H1 (cell line): ENCODE results near the gene SLC2A4RG. TPM values are rescaled to one million over a fixed set of nuclear protein-coding genes. Genes with fewer than 3 reads are reported as not detected.
A peak's percentile ranks its signal among the peaks of the same experiment; 100 is the strongest.

Source experiments
- CTCF ChIA-PET: fragments of 300-600 bp; sonication (Branson Sonifier 250); formaldehyde crosslinking; loops from one replicate; lab custom pipeline; 2021; ENCODE audit not compliant: partially characterized antibody; lab: Charles Lee
- POLR2A ChIA-PET: fragments of 300-600 bp; sonication (Branson Sonifier 250); formaldehyde crosslinking; loops from one replicate; lab custom pipeline; 2021; ENCODE audit warnings: inconsistent platforms; ENCODE audit not compliant: partially characterized antibody; lab: Charles Lee
- DNase-seq, 2 experiments: peaks; one replicate each; pipeline versions ENCODE4 v3.0.0 to v3.0.0-alpha.2; 2010 to 2022; ENCODE audit warnings: low spot score in 2 of 2, low read depth in 1 of 2, mixed read lengths in 1 of 2
- FAIRE-seq: peaks from 2 replicates; lab custom pipeline; 2011; peaks lifted over from hg19 to GRCh38; lab: Jason Lieb, UNC
- H2AFZ ChIP-seq: 2 replicates; pipeline ENCODE4 v1.8.1; 2012; ENCODE audit warnings: low read length, inconsistent platforms
- H2AK5ac ChIP-seq: 2 replicates; pipeline ENCODE4 v1.6.1; 2013; ENCODE audit warnings: low read depth, low read length
- H2BK120ac ChIP-seq: replicated peaks from 2 replicates; pipeline ENCODE3; 2013; ENCODE audit warnings: low read depth, low read length, inconsistent platforms
- H2BK12ac ChIP-seq: 2 replicates; pipeline ENCODE4 v1.6.1; 2013; ENCODE audit warnings: low read depth, low read length
- H2BK15ac ChIP-seq: 2 replicates; pipeline ENCODE4 v1.6.1; 2013; ENCODE audit warnings: low read length
- H2BK20ac ChIP-seq: 2 replicates; pipeline ENCODE4 v1.6.1; 2013; ENCODE audit warnings: low read length
- H2BK5ac ChIP-seq: 2 replicates; pipeline ENCODE4 v1.6.1; 2013; ENCODE audit warnings: low read depth, low read length
- H3K14ac ChIP-seq: 2 replicates; pipeline ENCODE4 v1.6.1; 2013; ENCODE audit warnings: inconsistent platforms; ENCODE audit not compliant: insufficient read length
- H3K18ac ChIP-seq: 2 replicates; pipeline ENCODE4 v1.6.1; 2013; ENCODE audit warnings: low read length; ENCODE audit errors: extremely low read depth
- H3K23ac ChIP-seq: 2 replicates; pipeline ENCODE4 v1.6.1; 2013; ENCODE audit warnings: inconsistent platforms; ENCODE audit not compliant: insufficient read length
- H3K23me2 ChIP-seq: 2 replicates; pipeline ENCODE4 v1.6.1; 2013; ENCODE audit warnings: low read depth, low read length
- H3K27ac ChIP-seq: 2 replicates; pipeline ENCODE4 v1.6.1; 2011; ENCODE audit warnings: low read depth, low read length, inconsistent platforms
- H3K27me3 ChIP-seq, 4 experiments: replicated peaks in 1 of 4; 1 replicate in 1 of 4; 2 replicates in 3 of 4; pipeline versions ENCODE4 v1.6.1 to v1.8.1; 2011 to 2013; ENCODE audit warnings: low read length in 3 of 4, mild to moderate bottlenecking in 3 of 4, inconsistent platforms in 2 of 4, mixed read lengths in 2 of 4, moderate library complexity in 1 of 4; ENCODE audit not compliant: control insufficient read depth in 3 of 4, insufficient read depth in 3 of 4; ENCODE audit errors: extremely low read depth in 1 of 4
- H3K36me3 ChIP-seq, 4 experiments: 2 replicates each; pipeline versions ENCODE4 v1.6.1 to v1.8.1; 2011 to 2013; ENCODE audit warnings: mild to moderate bottlenecking in 4 of 4, low read length in 3 of 4, moderate library complexity in 2 of 4, control low read depth in 1 of 4, inconsistent platforms in 1 of 4; ENCODE audit not compliant: insufficient read depth in 4 of 4, control insufficient read depth in 2 of 4
- H3K4ac ChIP-seq: replicated peaks from 2 replicates; pipeline ENCODE3; 2013; ENCODE audit warnings: low read length, low read depth, mixed read lengths, inconsistent platforms; ENCODE audit not compliant: insufficient read length
- H3K4me1 ChIP-seq, 4 experiments: replicated peaks in 1 of 4; 1 replicate in 1 of 4; 2 replicates in 3 of 4; pipeline versions ENCODE4 v1.6.1 to v1.8.1; 2011 to 2013; ENCODE audit warnings: low read length in 3 of 4, inconsistent platforms in 2 of 4, mixed read lengths in 1 of 4; ENCODE audit not compliant: insufficient read depth in 4 of 4, control insufficient read depth in 3 of 4
- H3K4me2 ChIP-seq, 2 experiments: 2 replicates each; pipeline versions ENCODE4 v1.6.1 to v1.8.1; 2011 to 2013; ENCODE audit warnings: low read depth in 2 of 2, low read length in 2 of 2, control low read depth in 1 of 2, inconsistent platforms in 1 of 2, mild to moderate bottlenecking in 1 of 2; ENCODE audit not compliant: insufficient read depth in 1 of 2
- H3K4me3 ChIP-seq, 4 experiments: fragments of 200-600, 300-600 bp in 1 of 4; sonication (generic), shearing (Covaris generic), sonication (Bioruptor Twin) in 1 of 4; 2 replicates each; pipeline versions ENCODE4 v1.5.1 to v1.8.1; 2011 to 2016; ENCODE audit warnings: low read length in 4 of 4, low read depth in 3 of 4, control low read depth in 2 of 4, inconsistent platforms in 2 of 4, mild to moderate bottlenecking in 2 of 4, mixed read lengths in 1 of 4, moderate library complexity in 1 of 4; ENCODE audit not compliant: insufficient read depth in 2 of 4; ENCODE audit errors: extremely low read depth in 1 of 4
- H3K56ac ChIP-seq: replicated peaks from 2 replicates; pipeline ENCODE3; 2013; ENCODE audit warnings: low read depth, mild to moderate bottlenecking, mixed read lengths, low read length, inconsistent platforms; ENCODE audit not compliant: insufficient read length
- H3K79me1 ChIP-seq: 2 replicates; pipeline ENCODE4 v1.6.1; 2013; ENCODE audit warnings: low read depth, low read length, control low read depth
- H3K79me2 ChIP-seq, 2 experiments: 2 replicates each; pipeline versions ENCODE4 v1.6.1 to v1.8.1; 2012 to 2013; ENCODE audit warnings: low read length in 2 of 2, mild to moderate bottlenecking in 2 of 2, inconsistent platforms in 1 of 2; ENCODE audit not compliant: insufficient read depth in 2 of 2, control insufficient read depth in 1 of 2
- H3K9ac ChIP-seq, 4 experiments: replicated peaks in 1 of 4; 1 replicate in 1 of 4; 2 replicates in 3 of 4; pipeline versions ENCODE4 v1.6.1 to v1.8.1; 2011 to 2013; ENCODE audit warnings: low read depth in 3 of 4, low read length in 3 of 4, control low read depth in 2 of 4, mild to moderate bottlenecking in 2 of 4, moderate library complexity in 2 of 4, inconsistent platforms in 1 of 4; ENCODE audit errors: extremely low read depth in 1 of 4
- H3K9me3 ChIP-seq, 2 experiments: 2 replicates each; pipeline versions ENCODE4 v1.6.1 to v1.8.1; 2012 to 2013; ENCODE audit warnings: mild to moderate bottlenecking in 2 of 2, moderate library complexity in 2 of 2, control low read depth in 1 of 2, inconsistent platforms in 1 of 2, low read depth in 1 of 2, low read length in 1 of 2, mixed read lengths in 1 of 2; ENCODE audit not compliant: insufficient read depth in 2 of 2
- H4K20me1 ChIP-seq, 2 experiments: replicated peaks in 1 of 2; 2 replicates each; pipeline versions ENCODE3 to v1.8.1; 2011 to 2013; ENCODE audit warnings: inconsistent platforms in 2 of 2, low read length in 2 of 2, mild to moderate bottlenecking in 1 of 2; ENCODE audit not compliant: insufficient read depth in 2 of 2, control insufficient read depth in 1 of 2
- H4K5ac ChIP-seq: 2 replicates; pipeline ENCODE4 v1.6.1; 2013; ENCODE audit warnings: low read length, low read depth, mixed read lengths, inconsistent platforms; ENCODE audit not compliant: insufficient read length
- H4K8ac ChIP-seq: 2 replicates; pipeline ENCODE4 v1.8.0; 2013; ENCODE audit warnings: mild to moderate bottlenecking, moderate library complexity, low read length, inconsistent platforms; ENCODE audit not compliant: insufficient read depth; ENCODE audit errors: extremely low read depth
- H4K91ac ChIP-seq: replicated peaks from 2 replicates; pipeline ENCODE3; 2013; ENCODE audit warnings: low read length, mixed read lengths, inconsistent platforms; ENCODE audit not compliant: insufficient read length
- TEAD4 ChIP-seq: IDR thresholded peaks from 2 replicates; pipeline ENCODE4 v1.6.1; 2012; ENCODE audit warnings: low read depth, low read length, inconsistent platforms, mixed read lengths
- WGBS, 2 experiments: shearing (Covaris generic) in 1 of 2; methylation state at CpG; one replicate each; pipeline versions ENCODE4 v1.1.6 to v1.1.7; 2013 to 2015; ENCODE audit warnings: low lambda C conversion rate in 2 of 2, mixed read lengths in 2 of 2, inconsistent platforms in 1 of 2, low coverage in 1 of 2, missing lambda C conversion rate in 1 of 2; ENCODE audit not compliant: insufficient replicate concordance in 2 of 2, insufficient coverage in 1 of 2, insufficient read length in 1 of 2; ENCODE audit errors: extremely low coverage in 1 of 2, missing lambda C conversion rate in 1 of 2; 5-methylcytosine and 5-hydroxymethylcytosine counted together
- polyA plus RNA-seq, 7 experiments: library from polyadenylated mRNA; depleted of rRNA in 3 of 7; stranded (reverse) in 5 of 7; unstranded in 2 of 7; fragments of >200 nt in 5 of 7; fragments of 200-250 nt in 2 of 7; gene quantifications; 1 replicate in 5 of 7; 2 replicates in 1 of 7; 4 replicates in 1 of 7; pipeline versions ENCODE4 v1.2.1 to v1.2.3, GENCODE V29; 2011 to 2013; ENCODE audit warnings: missing spikeins in 2 of 7, mixed read lengths in 2 of 7
- total RNA-seq: library from RNA; stranded (reverse); fragmentation: NEBNext Ultra II Directional; extraction: Animal tissue kit (Norgen Biotek cat#: 25700); gene quantifications from 2 replicates; pipeline ENCODE4 v1.2.1, GENCODE V29; 2021

SLC2A4RG gene
- total and polyA plus RNA-seq, 2 of the 8 experiments (the other 6 are each of a cell fraction or from before 2014, with no cell fraction given): 15.9 to 29.1 TPM

DNA sequence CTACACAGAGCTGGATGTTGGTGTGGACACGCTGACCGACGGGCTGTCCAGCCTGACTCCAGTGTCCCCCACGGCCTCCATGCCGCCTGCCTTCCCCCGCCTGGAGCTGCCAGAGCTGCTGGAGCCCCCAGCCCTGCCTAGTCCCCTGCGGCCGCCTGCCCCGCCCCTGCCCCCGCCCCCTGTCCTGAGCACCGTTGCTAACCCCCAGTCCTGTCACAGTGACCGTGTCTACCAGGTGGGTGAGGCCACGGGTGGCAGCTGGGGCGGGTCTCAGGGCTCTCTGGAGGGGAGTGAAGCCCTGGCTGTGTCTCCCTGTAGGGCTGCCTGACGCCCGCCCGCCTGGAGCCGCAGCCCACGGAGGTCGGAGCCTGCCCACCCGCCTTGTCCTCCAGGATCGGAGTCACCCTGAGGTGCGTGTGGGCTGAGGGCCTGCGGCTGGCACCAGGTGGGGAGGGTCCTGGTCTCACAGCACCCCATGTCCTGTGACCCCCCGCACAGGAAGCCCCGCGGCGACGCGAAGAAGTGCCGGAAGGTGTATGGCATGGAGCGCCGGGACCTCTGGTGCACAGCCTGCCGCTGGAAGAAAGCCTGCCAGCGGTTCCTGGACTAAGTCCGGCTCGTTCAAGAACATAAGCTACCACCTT, 2.9 kb downstream of the SLC2A4RG start:
- Histone ChIP-seq H3K27me3 (peaks cover 0 to 8% (median 6%) of the 10 kb centered on the region in 4 experiments; a peak in 4 of 7 replicates), H2BK120ac (no peak overlapping the region), H3K18ac (no peak overlapping the region), H4K20me1 (peaks cover 0 to 4% of the 10 kb centered on the region in 2 experiments), H3K36me3 (peaks cover 0 to 12% (median 6%) of the 10 kb centered on the region in 4 experiments; a peak in 3 of 8 replicates), H3K56ac (no peak overlapping the region), H4K91ac (no peak overlapping the region), H2BK15ac (no peak overlapping the region), H2AK5ac (no peak overlapping the region), H2AFZ (no peak overlapping the region), H3K9me3 (no peaks in the 10 kb centered on the region), H3K79me1 (no peaks in the 10 kb centered on the region), H3K4ac (no peak overlapping the region), H3K4me2 (no peak overlapping the region), H2BK12ac (no peak overlapping the region), H3K79me2 (no peaks in the 10 kb centered on the region), H2BK20ac (no peak overlapping the region), H3K27ac (no peak overlapping the region), H4K8ac (peak overlapping the region; percentile 2; the same call in 1 of the 2 replicates), H3K4me3 (no peak overlapping the region), H3K14ac (no peak overlapping the region), H3K23ac (no peak overlapping the region), H3K23me2 (peaks cover 13% of the 10 kb centered on the region; the same call in 1 of the 2 replicates), H4K5ac (no peak overlapping the region), H3K9ac (no peak overlapping the region), H3K4me1 (peaks cover 0 to 17% (median 12%) of the 10 kb centered on the region in 4 experiments; a peak in 6 of 7 replicates), H2BK5ac (0 out of 2 replicates have a peak overlapping the region, but pooled peaks have one; percentile 9)
- POLR2A ChIA-PET: interaction anchor here (0.6 to 2.6 kb wide), 7 partner anchors 35 to 214 kb away, joined by 3 to 11 read pairs (median 4); partner anchors contain the start of genes ARFRP1, RTEL1, TPD52L2 and UCKL1
- CTCF ChIA-PET: interaction anchor here (1.1 to 2.2 kb wide), 8 partner anchors 9 to 265 kb away, joined by 3 to 18 read pairs (median 4); partner anchors contain the start of gene TPD52L2
- no peak for FAIRE-seq
- WGBS, 2 experiments: 98% methylated on average over 21 of the region's 37 CpGs; no CpG with 5 or more reads in 1 of the 2 experiments
- DNase-seq: peak in 1 of 2 experiments; percentile 46
- no peak for TF ChIP-seq TEAD4
